PC-3 (cell line): ENCODE data around the gene CRNKL1.

Source experiments
- EZH2 ChIP-seq: fragments of 300-600 bp; sonication (generic); IDR thresholded peaks from one replicate; pipeline ENCODE4 v1.6.1; 2017; ENCODE audit warnings: antibody characterized with exemption, mild to moderate bottlenecking, low read length; ENCODE audit not compliant: unreplicated experiment
- EZH2phosphoT487 ChIP-seq: fragments of 300-600 bp; sonication (generic); IDR thresholded peaks from 2 replicates; pipeline ENCODE4 v1.6.1; 2018; ENCODE audit warnings: mild to moderate bottlenecking, antibody characterized with exemption, low read length, borderline replicate concordance
- TF ChIP-seq, protein P1 (sequence below): fragments of 300-600 bp; sonication (generic); conservative IDR thresholded peaks from 2 replicates; pipeline ENCODE4 v1.5.1; 2017; ENCODE audit warnings: antibody characterized with exemption, low read depth, mild to moderate bottlenecking, low read length

DNA sequence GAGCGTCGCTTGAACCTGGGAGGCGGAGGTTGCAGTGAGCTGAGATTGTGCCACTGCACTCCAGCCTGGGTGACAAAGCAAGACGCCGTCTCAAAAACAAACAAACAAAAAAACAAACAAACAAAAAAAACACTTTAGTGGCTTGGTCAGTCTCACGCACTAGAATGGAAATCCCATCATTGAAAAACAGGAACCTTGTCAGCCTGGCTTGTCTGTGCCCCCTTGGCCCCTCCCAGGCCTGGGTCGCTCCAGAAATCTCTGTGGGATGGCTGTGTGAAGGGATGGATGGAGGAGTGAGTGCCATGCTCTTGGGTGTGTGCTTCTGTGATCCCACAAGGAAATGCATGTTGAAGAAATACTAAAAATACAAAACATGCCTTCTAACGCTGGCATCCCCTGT is 56.0 kb downstream of the CRNKL1 start:
- TF ChIP-seq, protein P1, sequence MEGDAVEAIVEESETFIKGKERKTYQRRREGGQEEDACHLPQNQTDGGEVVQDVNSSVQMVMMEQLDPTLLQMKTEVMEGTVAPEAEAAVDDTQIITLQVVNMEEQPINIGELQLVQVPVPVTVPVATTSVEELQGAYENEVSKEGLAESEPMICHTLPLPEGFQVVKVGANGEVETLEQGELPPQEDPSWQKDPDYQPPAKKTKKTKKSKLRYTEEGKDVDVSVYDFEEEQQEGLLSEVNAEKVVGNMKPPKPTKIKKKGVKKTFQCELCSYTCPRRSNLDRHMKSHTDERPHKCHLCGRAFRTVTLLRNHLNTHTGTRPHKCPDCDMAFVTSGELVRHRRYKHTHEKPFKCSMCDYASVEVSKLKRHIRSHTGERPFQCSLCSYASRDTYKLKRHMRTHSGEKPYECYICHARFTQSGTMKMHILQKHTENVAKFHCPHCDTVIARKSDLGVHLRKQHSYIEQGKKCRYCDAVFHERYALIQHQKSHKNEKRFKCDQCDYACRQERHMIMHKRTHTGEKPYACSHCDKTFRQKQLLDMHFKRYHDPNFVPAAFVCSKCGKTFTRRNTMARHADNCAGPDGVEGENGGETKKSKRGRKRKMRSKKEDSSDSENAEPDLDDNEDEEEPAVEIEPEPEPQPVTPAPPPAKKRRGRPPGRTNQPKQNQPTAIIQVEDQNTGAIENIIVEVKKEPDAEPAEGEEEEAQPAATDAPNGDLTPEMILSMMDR = no peak
- TF ChIP-seq EZH2phosphoT487 (no peak), EZH2 (no peak)
